ENCODE results near the gene PKNOX2.

DNA sequence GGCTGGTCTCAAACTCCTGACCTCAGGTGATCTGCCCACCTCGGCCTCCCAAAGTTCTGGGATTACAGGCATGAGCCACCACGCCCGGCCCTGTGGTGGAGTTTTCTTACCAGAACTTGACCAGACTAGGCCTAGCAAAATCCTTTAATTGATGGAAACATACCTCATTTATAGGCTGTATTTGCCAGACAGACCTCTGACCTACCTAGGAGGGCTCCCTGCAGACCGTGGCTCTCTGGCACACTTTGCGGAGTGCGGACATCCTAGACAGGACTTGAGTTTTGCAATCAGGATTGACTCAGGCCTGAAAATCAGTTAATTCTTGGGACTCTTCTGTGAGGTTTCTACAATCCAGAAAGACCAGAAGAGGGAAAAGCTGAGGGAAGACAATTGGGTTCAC lies 278.4 kb downstream of the PKNOX2 start:
- TF ChIP-seq, protein P1, sequence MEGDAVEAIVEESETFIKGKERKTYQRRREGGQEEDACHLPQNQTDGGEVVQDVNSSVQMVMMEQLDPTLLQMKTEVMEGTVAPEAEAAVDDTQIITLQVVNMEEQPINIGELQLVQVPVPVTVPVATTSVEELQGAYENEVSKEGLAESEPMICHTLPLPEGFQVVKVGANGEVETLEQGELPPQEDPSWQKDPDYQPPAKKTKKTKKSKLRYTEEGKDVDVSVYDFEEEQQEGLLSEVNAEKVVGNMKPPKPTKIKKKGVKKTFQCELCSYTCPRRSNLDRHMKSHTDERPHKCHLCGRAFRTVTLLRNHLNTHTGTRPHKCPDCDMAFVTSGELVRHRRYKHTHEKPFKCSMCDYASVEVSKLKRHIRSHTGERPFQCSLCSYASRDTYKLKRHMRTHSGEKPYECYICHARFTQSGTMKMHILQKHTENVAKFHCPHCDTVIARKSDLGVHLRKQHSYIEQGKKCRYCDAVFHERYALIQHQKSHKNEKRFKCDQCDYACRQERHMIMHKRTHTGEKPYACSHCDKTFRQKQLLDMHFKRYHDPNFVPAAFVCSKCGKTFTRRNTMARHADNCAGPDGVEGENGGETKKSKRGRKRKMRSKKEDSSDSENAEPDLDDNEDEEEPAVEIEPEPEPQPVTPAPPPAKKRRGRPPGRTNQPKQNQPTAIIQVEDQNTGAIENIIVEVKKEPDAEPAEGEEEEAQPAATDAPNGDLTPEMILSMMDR (IDR thresholded peaks at IDR 0.05): no peak
- TF ChIP-seq EP300 (IDR thresholded peaks at IDR 0.05): no peak

All from esophagus muscularis mucosa (tissue), 3 donors.